ENCODE measurements around the gene PTMS.

GRCh38 chr12:6788972-6789924, 23.1 kb downstream of the PTMS start, which contains the start of gene CD4:
- TF ChIP-seq CTCF (IDR thresholded peaks at IDR 0.05) (no peak), POLR2A (IDR thresholded peaks at IDR 0.05) (no peak), POLR2AphosphoS5 (IDR thresholded peaks at IDR 0.05) (no peak)

Data from prostate gland (tissue), 2 donors.